ENCODE results near the gene DAD1. TPM values are rescaled to one million over a fixed set of nuclear protein-coding genes. Genes with fewer than 3 reads are reported as not detected.

Gene DAD1
- total and polyA plus RNA-seq, 12 donors, result 91.8 to 537 (median 291) TPM

- Histone ChIP-seq H3K4me1 (replicated peaks in 1 of 2) (peaks cover 9 to 34% of the 10 kb centered on the region in 2 donors), H3K9me3 (replicated peaks in 1 of 3) (no peaks in the 10 kb centered on the region), H3K27ac (peak overlapping the region in 1 of 5 donors; percentile 12), H3K4me3 (no peak overlapping the region), H3K27me3 (no peaks in the 10 kb centered on the region), H3K36me3 (replicated peaks in 1 of 2) (peaks cover 0 to 10% of the 10 kb centered on the region in 2 donors)
- DNase-seq, result no peak
- WGBS, 4 donors, result 44 to 69% (median 60%) methylated on average over 2 of the region's 2 CpGs
- intact Hi-C loops (cut with DNase I), result no loop called here
- TF ChIP-seq CTCF (IDR thresholded peaks at IDR 0.05) (no peak), POLR2A (IDR thresholded peaks at IDR 0.05) (no peak)
Observed at GRCh38 chr14:22579236-22579635, 9.8 kb downstream of the DAD1 start.

- Histone ChIP-seq H3K27me3 (no peaks in the 10 kb centered on the region), H3K27ac (no peak overlapping the region), H3K4me3 (no peak overlapping the region), H3K4me1 (replicated peaks in 1 of 2) (peaks cover 12 to 37% of the 10 kb centered on the region in 2 donors), H3K9me3 (replicated peaks in 1 of 3) (no peaks in the 10 kb centered on the region), H3K36me3 (replicated peaks in 1 of 2) (peaks cover 0 to 22% of the 10 kb centered on the region in 2 donors)
- no peak for DNase-seq
- TF ChIP-seq POLR2A (IDR thresholded peaks at IDR 0.05), result no peak
- TF ChIP-seq CTCF (IDR thresholded peaks at IDR 0.05), result no peak
- 80 to 82% (median 81%) methylated on average over 6 of the region's 6 CpGs for WGBS, 4 donors
- intact Hi-C loops (cut with DNase I), result no loop called here
Observed at GRCh38 chr14:22577334-22577908, 11.6 kb downstream of the DAD1 start.

GRCh38 chr14:22573804-22574203 is 15.2 kb downstream of the DAD1 start:
- intact Hi-C loops (cut with DNase I), result no loop called here
- no peaks in the 10 kb centered on the region for H3K27me3 ChIP-seq
- H3K4me1 ChIP-seq (replicated peaks in 1 of 2), result peaks cover 28 to 45% of the 10 kb centered on the region in 2 donors
- no peak overlapping the region for H3K4me3 ChIP-seq
- DNase-seq, result no peak
- peaks cover 0 to 28% of the 10 kb centered on the region in 2 donors for H3K36me3 ChIP-seq (replicated peaks in 1 of 2)
- TF ChIP-seq CTCF (IDR thresholded peaks at IDR 0.05) (no peak), POLR2A (IDR thresholded peaks at IDR 0.05) (no peak)
- no peaks in the 10 kb centered on the region for H3K9me3 ChIP-seq (replicated peaks in 1 of 3)
- WGBS, 4 donors, result 87 to 97% (median 91%) methylated on average over 3 of the region's 3 CpGs
- no peak overlapping the region for H3K27ac ChIP-seq

- Histone ChIP-seq H3K9me3 (replicated peaks in 1 of 3) (no peaks in the 10 kb centered on the region), H3K4me3 (no peak overlapping the region), H3K27me3 (no peaks in the 10 kb centered on the region), H3K4me1 (replicated peaks in 1 of 2) (peaks cover 28 to 41% of the 10 kb centered on the region in 2 donors), H3K27ac (peak overlapping the region; percentile 51 to 85 (median 76)), H3K36me3 (replicated peaks in 1 of 2) (peaks cover 0 to 31% of the 10 kb centered on the region in 2 donors)
- intact Hi-C loops (cut with DNase I), result no loop called here
- DNase-seq, result peak in 2 of 7 donors; percentile 38 to 60
- WGBS, 4 donors, result 26 to 65% (median 50%) methylated on average over 1 of the region's 1 CpG
- TF ChIP-seq CTCF (IDR thresholded peaks at IDR 0.05) (no peak), POLR2A (IDR thresholded peaks at IDR 0.05) (peak in 1 of 2 donors; percentile 18)
Observed at GRCh38 chr14:22572562-22573058, 16.4 kb downstream of the DAD1 start.

Measured in adrenal gland (tissue), 12 donors.